ENCODE results near the gene A2M.

Gene A2M

GRCh38 chr12:9133216-9133916 is 17.6 kb upstream of the A2M start:
- no peak for TF ChIP-seq CTCF (IDR thresholded peaks at IDR 0.05; ENCODE audit: borderline replicate concordance, control extremely low read depth, extremely low read depth, insufficient read depth, missing control alignments)
- DNase-seq (ENCODE audit: low spot score) = no peak
- in situ Hi-C loops (cut with MboI; ENCODE audit: low sequenced_read_pairs, unreplicated experiment) = no loop called here

- no peak for TF ChIP-seq CTCF (IDR thresholded peaks at IDR 0.05; ENCODE audit: borderline replicate concordance, control extremely low read depth, extremely low read depth, insufficient read depth, missing control alignments)
- in situ Hi-C loops (cut with MboI; ENCODE audit: low sequenced_read_pairs, unreplicated experiment) = no loop called here
- DNase-seq (ENCODE audit: low spot score) = no peak
These were observed 16.4 kb upstream of the A2M start for GRCh38 chr12:9132008-9132535.

GRCh38 chr12:9130244-9130643 is 14.5 kb upstream of the A2M start:
- DNase-seq (ENCODE audit: low spot score) = no peak
- in situ Hi-C loops (cut with MboI; ENCODE audit: low sequenced_read_pairs, unreplicated experiment) = no loop called here
- TF ChIP-seq CTCF (IDR thresholded peaks at IDR 0.05; ENCODE audit: borderline replicate concordance, control extremely low read depth, extremely low read depth, insufficient read depth, missing control alignments) = no peak

GRCh38 chr12:9127936-9128663 is 12.4 kb upstream of the A2M start:
- DNase-seq (ENCODE audit: low spot score) = no peak
- in situ Hi-C loops (cut with MboI; ENCODE audit: low sequenced_read_pairs, unreplicated experiment) = no loop called here
- no peak for TF ChIP-seq CTCF (IDR thresholded peaks at IDR 0.05; ENCODE audit: borderline replicate concordance, control extremely low read depth, extremely low read depth, insufficient read depth, missing control alignments)

GRCh38 chr12:9127484-9127883 is 11.8 kb upstream of the A2M start:
- no peak for DNase-seq (ENCODE audit: low spot score)
- in situ Hi-C loops (cut with MboI; ENCODE audit: low sequenced_read_pairs, unreplicated experiment) = no loop called here
- TF ChIP-seq CTCF (IDR thresholded peaks at IDR 0.05; ENCODE audit: borderline replicate concordance, control extremely low read depth, extremely low read depth, insufficient read depth, missing control alignments) = no peak

- no peak for TF ChIP-seq CTCF (IDR thresholded peaks at IDR 0.05; ENCODE audit: borderline replicate concordance, control extremely low read depth, extremely low read depth, insufficient read depth, missing control alignments)
- in situ Hi-C loops (cut with MboI; ENCODE audit: low sequenced_read_pairs, unreplicated experiment) = no loop called here
- DNase-seq (ENCODE audit: low spot score) = no peak
These were observed 8.8 kb upstream of the A2M start for GRCh38 chr12:9124383-9125031.
